RWPE2 (cell line): ENCODE measurements around the gene MET.

ENCODE experiments used
- ATAC-seq: fragments of 200-7000 bp; cut with Tn5 transposase; 3 replicates; pipeline ENCODE4 v1.9.1; 2021; ENCODE audit warnings: low read depth
- DNase-seq: peaks from one replicate; pipeline ENCODE4 v3.0.0-alpha.2; 2020; ENCODE audit warnings: low spot score
- H3K27ac ChIP-seq: fragments of 450-650 bp; 2 replicates; pipeline ENCODE4 v1.5.1; 2017; ENCODE audit warnings: mild to moderate bottlenecking; ENCODE audit not compliant: poor library complexity, severe bottlenecking
- H3K27me3 ChIP-seq: fragments of 250-450 bp; sonication (Bioruptor Pico); 2 replicates; pipeline ENCODE4 v1.5.1; 2021; ENCODE audit warnings: mild to moderate bottlenecking, moderate library complexity; ENCODE audit not compliant: insufficient read depth, poor library complexity, severe bottlenecking
- H3K36me3 ChIP-seq: fragments of 250-450 bp; sonication (Bioruptor Pico); 2 replicates; pipeline ENCODE4 v1.5.1; 2020; ENCODE audit warnings: low read depth, mild to moderate bottlenecking, moderate library complexity
- H3K4me1 ChIP-seq: fragments of 250-450 bp; sonication (Bioruptor Pico); 2 replicates; pipeline ENCODE4 v1.5.1; 2021; ENCODE audit warnings: mild to moderate bottlenecking, moderate library complexity; ENCODE audit not compliant: insufficient read depth, poor library complexity, severe bottlenecking
- H3K4me3 ChIP-seq: fragments of 250-450 bp; sonication (Bioruptor Pico); 2 replicates; pipeline ENCODE4 v1.5.1; 2021; ENCODE audit warnings: mild to moderate bottlenecking, moderate library complexity; ENCODE audit not compliant: severe bottlenecking
- H3K9me3 ChIP-seq: fragments of 250-450 bp; sonication (Bioruptor Pico); 2 replicates; pipeline ENCODE4 v1.5.1; 2021; ENCODE audit warnings: mild to moderate bottlenecking, moderate library complexity; ENCODE audit not compliant: severe bottlenecking
- TF ChIP-seq, protein P1 (sequence below): fragments of 450-650 bp; IDR thresholded peaks from one replicate; pipeline ENCODE4 v1.5.1; 2017; ENCODE audit warnings: mild to moderate bottlenecking, moderate library complexity; ENCODE audit not compliant: poor library complexity, severe bottlenecking

MET gene

DNA sequence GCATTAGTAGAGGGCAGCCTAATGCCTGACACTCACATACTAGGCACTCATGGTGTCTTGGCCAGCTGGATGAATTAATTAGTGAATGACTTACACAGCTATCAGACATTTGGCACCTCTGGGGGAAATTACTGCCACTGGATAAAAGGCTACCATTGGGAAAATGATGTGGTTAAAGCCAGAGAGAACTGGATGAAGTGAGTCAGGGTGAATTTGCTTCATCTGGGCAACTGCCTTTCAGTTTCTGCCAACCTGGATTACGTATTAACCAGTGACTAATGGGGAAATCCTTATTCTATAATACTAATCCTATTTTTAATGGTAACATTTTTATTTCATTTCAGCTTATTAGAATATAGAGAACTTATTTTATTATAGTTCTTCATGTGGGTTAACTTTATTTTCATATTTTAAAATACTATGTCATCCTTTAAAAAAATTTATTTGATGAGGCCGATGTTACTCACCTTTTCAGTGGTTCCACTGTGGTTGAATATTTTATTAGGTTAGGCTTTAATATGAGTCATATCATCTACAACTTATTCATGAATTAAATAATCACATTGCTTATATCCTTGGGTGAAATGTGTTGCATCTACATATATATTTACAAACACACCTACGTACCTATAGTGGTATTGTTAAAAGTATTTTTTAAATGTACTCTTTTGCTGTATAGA is 104.8 kb downstream of the MET start:
- H3K9me3 ChIP-seq: no peaks in the 10 kb centered on the region
- peaks cover 92% of the 10 kb centered on the region for H3K36me3 ChIP-seq
- TF ChIP-seq, protein P1, sequence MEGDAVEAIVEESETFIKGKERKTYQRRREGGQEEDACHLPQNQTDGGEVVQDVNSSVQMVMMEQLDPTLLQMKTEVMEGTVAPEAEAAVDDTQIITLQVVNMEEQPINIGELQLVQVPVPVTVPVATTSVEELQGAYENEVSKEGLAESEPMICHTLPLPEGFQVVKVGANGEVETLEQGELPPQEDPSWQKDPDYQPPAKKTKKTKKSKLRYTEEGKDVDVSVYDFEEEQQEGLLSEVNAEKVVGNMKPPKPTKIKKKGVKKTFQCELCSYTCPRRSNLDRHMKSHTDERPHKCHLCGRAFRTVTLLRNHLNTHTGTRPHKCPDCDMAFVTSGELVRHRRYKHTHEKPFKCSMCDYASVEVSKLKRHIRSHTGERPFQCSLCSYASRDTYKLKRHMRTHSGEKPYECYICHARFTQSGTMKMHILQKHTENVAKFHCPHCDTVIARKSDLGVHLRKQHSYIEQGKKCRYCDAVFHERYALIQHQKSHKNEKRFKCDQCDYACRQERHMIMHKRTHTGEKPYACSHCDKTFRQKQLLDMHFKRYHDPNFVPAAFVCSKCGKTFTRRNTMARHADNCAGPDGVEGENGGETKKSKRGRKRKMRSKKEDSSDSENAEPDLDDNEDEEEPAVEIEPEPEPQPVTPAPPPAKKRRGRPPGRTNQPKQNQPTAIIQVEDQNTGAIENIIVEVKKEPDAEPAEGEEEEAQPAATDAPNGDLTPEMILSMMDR: no peak
- ATAC-seq (peak; percentile 76), DNase-seq (no peak)
- H3K27me3 ChIP-seq: no peaks in the 10 kb centered on the region
- H3K4me3 ChIP-seq: no peak overlapping the region
- peaks cover 46% of the 10 kb centered on the region for H3K4me1 ChIP-seq
- H3K27ac ChIP-seq: peak overlapping the region; percentile 90

DNA sequence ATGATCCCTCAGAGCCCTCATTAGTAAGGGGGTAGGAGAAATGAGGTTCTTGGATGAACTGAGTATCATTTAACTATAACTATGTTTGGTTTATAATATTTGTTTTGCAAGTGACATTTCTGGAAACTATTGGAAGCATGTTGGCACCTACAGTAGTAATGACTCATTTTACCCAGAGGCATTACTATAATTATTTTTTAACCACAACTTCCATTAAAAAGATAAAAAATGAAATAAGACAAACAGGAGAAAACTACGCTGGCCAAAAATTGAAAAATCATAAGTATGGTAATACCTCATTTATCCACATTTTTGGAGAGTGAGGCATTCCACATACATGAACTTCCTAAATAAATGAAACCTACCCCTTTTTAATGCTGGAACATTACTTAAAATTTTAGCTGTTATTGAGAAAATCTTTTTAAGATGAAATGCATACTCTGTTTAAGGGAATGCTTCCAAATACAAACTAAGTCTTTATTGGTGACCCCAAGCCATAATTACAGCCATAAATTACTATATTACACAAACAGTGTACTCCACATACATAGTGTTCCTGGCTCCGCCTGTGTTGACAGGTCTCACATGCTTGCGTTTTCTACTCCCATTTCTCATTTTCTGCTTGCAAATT is 105.8 kb downstream of the MET start:
- Histone ChIP-seq H3K27me3 (no peaks in the 10 kb centered on the region), H3K4me3 (no peak overlapping the region), H3K4me1 (peaks cover 40% of the 10 kb centered on the region), H3K27ac (peak overlapping the region; percentile 90), H3K9me3 (no peaks in the 10 kb centered on the region), H3K36me3 (peaks cover 92% of the 10 kb centered on the region)
- no peak for DNase-seq
- ATAC-seq: peak; percentile 47
- TF ChIP-seq, protein P1: no peak

DNA sequence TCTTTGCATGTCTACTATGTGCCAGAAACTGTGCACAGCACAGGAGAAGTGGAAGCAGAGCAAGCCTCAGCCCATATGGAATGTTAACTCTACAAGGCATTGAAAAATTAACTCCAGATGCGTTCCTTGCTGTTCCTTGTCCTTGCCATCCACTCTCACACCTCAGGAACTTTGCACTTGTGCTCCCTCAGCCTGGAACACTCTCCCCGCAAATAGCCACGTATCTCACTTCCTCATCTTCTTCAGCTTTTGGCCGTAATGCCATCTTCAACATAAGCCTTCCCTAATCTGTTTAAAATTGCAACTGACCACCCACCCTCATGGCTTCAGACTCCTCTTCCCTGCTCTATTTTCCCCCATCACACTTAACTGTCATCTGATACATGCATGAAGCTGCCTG is 107.2 kb downstream of the MET start:
- H3K36me3 ChIP-seq: peaks cover 92% of the 10 kb centered on the region
- no peak for ATAC-seq
- TF ChIP-seq, protein P1: no peak
- H3K9me3 ChIP-seq: no peaks in the 10 kb centered on the region
- H3K4me1 ChIP-seq: peaks cover 33% of the 10 kb centered on the region
- H3K4me3 ChIP-seq: no peak overlapping the region
- H3K27ac ChIP-seq: no peak overlapping the region
- no peaks in the 10 kb centered on the region for H3K27me3 ChIP-seq
- no peak for DNase-seq

DNA sequence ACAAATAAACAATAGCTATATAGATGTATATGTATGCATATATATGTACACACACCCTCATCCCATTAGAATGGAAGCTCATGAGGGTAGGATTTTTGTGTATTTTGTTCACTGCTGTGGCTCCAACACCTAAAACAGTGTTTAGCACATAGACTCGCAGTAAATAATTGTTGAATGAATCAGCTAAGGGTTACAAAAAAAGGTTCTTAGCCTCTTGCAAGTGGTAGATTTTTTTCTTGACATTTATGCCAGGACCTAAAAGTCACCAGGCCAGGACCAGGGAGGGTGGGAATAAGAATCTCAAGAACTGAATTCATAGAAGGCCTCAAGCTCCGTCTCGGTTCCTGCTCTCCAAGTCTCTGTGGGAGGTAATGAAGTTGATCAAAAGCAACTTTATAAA is 107.9 kb downstream of the MET start:
- H3K36me3 ChIP-seq: peaks cover 92% of the 10 kb centered on the region

More for the DNA sequence above, 107.9 kb downstream of the MET start:
- TF ChIP-seq, protein P1: no peak
- DNase-seq (no peak), ATAC-seq (no peak)
- no peak overlapping the region for H3K27ac ChIP-seq
- peaks cover 33% of the 10 kb centered on the region for H3K4me1 ChIP-seq
- no peak overlapping the region for H3K4me3 ChIP-seq
- no peaks in the 10 kb centered on the region for H3K27me3 ChIP-seq
- no peaks in the 10 kb centered on the region for H3K9me3 ChIP-seq
